HepG2 (cell line): ENCODE data around the gene NME2. TPM values are rescaled to one million over a fixed set of nuclear protein-coding genes. Genes with fewer than 3 reads are reported as not detected.

Source experiments
- ATF2 ChIP-seq: sonication (generic); formaldehyde crosslinking; IDR thresholded peaks from 2 replicates; pipeline ENCODE4 v1.4.0; 2020; ENCODE audit warnings: missing genetic modification reagents
- CHCHD3 ChIP-seq: sonication (generic); formaldehyde crosslinking; IDR thresholded peaks from 2 replicates; pipeline ENCODE4 v1.8.0; 2022; ENCODE audit warnings: mild to moderate bottlenecking, missing genetic modification reagents, moderate library complexity
- DPF2 ChIP-seq: sonication (generic); formaldehyde crosslinking; IDR thresholded peaks from 2 replicates; pipeline ENCODE4 v1.4.0; 2020; ENCODE audit warnings: mild to moderate bottlenecking, low read depth, missing genetic modification reagents, borderline replicate concordance
- ETV5 ChIP-seq: IDR thresholded peaks from 2 replicates; pipeline ENCODE4 v1.6.1; 2018; ENCODE audit warnings: missing biosample characterization, missing genetic modification reagents, inconsistent platforms, borderline replicate concordance
- HOXA3 ChIP-seq: sonication (generic); formaldehyde crosslinking; IDR thresholded peaks from 2 replicates; pipeline ENCODE4 v1.5.0; 2020; ENCODE audit warnings: missing genetic modification reagents
- KDM3A ChIP-seq: IDR thresholded peaks from 2 replicates; pipeline ENCODE4 v1.6.1; 2018; ENCODE audit warnings: low read depth, missing compliant biosample characterization
- KDM5A ChIP-seq: fragments of 200-600 bp; sonication (generic); IDR thresholded peaks from 2 replicates; pipeline ENCODE4 v1.7.0; 2018; ENCODE audit warnings: antibody characterized with exemption, mild to moderate bottlenecking, low read length, borderline replicate concordance
- KMT2A ChIP-seq: sonication (generic); formaldehyde crosslinking; IDR thresholded peaks from 2 replicates; pipeline ENCODE4 v1.4.0; 2020; ENCODE audit warnings: missing genetic modification reagents
- MAFF ChIP-seq: IDR thresholded peaks from 2 replicates; pipeline ENCODE4 v1.6.1; 2011; ENCODE audit warnings: low read depth, low read length, improper control_type of control experiment
- MYPOP ChIP-seq: sonication (generic); formaldehyde crosslinking; IDR thresholded peaks from 2 replicates; pipeline ENCODE4 v1.8.1; 2023; ENCODE audit warnings: mild to moderate bottlenecking, moderate library complexity, missing genetic modification reagents
- NFE2L2 ChIP-seq: fragments of 150-350 bp; IDR thresholded peaks from 2 replicates; pipeline ENCODE4 v1.6.1; 2014; ENCODE audit warnings: low read length
- PPARG ChIP-seq: conservative IDR thresholded peaks from 2 replicates; pipeline ENCODE4 v1.6.1; 2016; ENCODE audit warnings: missing biosample characterization, missing genetic modification reagents
- RFX5 ChIP-seq: IDR thresholded peaks from 2 replicates; pipeline ENCODE4 v1.6.1; 2011; ENCODE audit warnings: low read depth, low read length, improper control_type of control experiment
- SP4 ChIP-seq: sonication (generic); formaldehyde crosslinking; IDR thresholded peaks from 2 replicates; pipeline ENCODE4 v1.8.1; 2023; ENCODE audit warnings: mild to moderate bottlenecking, missing genetic modification reagents
- SPEN ChIP-seq: sonication (generic); formaldehyde crosslinking; IDR thresholded peaks from 2 replicates; pipeline ENCODE4 v1.5.1; 2020; ENCODE audit warnings: low read depth, mild to moderate bottlenecking, missing genetic modification reagents
- U2AF2 ChIP-seq: fragments of 200-400 bp; formaldehyde crosslinking; IDR thresholded peaks from 2 replicates; pipeline ENCODE4 v1.6.1; 2017; ENCODE audit warnings: low read depth, mild to moderate bottlenecking, low read length
- YY1 ChIP-seq: IDR thresholded peaks from 2 replicates; pipeline ENCODE4 v1.6.1; 2011; ENCODE audit warnings: low read length, low read depth, moderate library complexity, mild to moderate bottlenecking; ENCODE audit not compliant: insufficient read depth, insufficient replicate concordance
- ZFP82 ChIP-seq: sonication (generic); formaldehyde crosslinking; IDR thresholded peaks from 2 replicates; pipeline ENCODE4 v1.5.1; 2020; ENCODE audit warnings: mild to moderate bottlenecking, missing genetic modification reagents, borderline replicate concordance
- ZNF253 ChIP-seq: sonication (generic); formaldehyde crosslinking; IDR thresholded peaks from 2 replicates; pipeline ENCODE4 v1.8.0; 2022; ENCODE audit warnings: mild to moderate bottlenecking, missing genetic modification reagents, borderline replicate concordance
- ZNF468 ChIP-seq: sonication (generic); formaldehyde crosslinking; IDR thresholded peaks from 2 replicates; pipeline ENCODE4 v1.8.0; 2022; ENCODE audit warnings: mild to moderate bottlenecking, moderate library complexity, missing genetic modification reagents
- ZNF550 ChIP-seq: sonication (generic); formaldehyde crosslinking; IDR thresholded peaks from 2 replicates; pipeline ENCODE4 v1.4.0; 2020; ENCODE audit warnings: mild to moderate bottlenecking, missing genetic modification reagents, borderline replicate concordance
- ZNF567 ChIP-seq: sonication (generic); formaldehyde crosslinking; IDR thresholded peaks from 2 replicates; pipeline ENCODE4 v1.8.1; 2023; ENCODE audit warnings: mild to moderate bottlenecking, missing genetic modification reagents, borderline replicate concordance
- ZNF597 ChIP-seq: sonication (generic); formaldehyde crosslinking; IDR thresholded peaks from 2 replicates; pipeline ENCODE4 v1.5.0; 2020; ENCODE audit warnings: missing genetic modification reagents
- ZNF781 ChIP-seq: sonication (generic); formaldehyde crosslinking; IDR thresholded peaks from 2 replicates; pipeline ENCODE4 v1.5.1; 2020; ENCODE audit warnings: borderline replicate concordance, mild to moderate bottlenecking, missing genetic modification reagents; ENCODE audit errors: not compliant biosample characterization
- ZNF788 ChIP-seq: sonication (generic); formaldehyde crosslinking; IDR thresholded peaks from 2 replicates; pipeline ENCODE4 v1.5.0; 2020; ENCODE audit warnings: mild to moderate bottlenecking, missing genetic modification reagents, borderline replicate concordance
- ZSCAN21 ChIP-seq: sonication (generic); formaldehyde crosslinking; IDR thresholded peaks from 2 replicates; pipeline ENCODE4 v1.8.0; 2022; ENCODE audit warnings: mild to moderate bottlenecking, missing genetic modification reagents, moderate library complexity, borderline replicate concordance
- polyA plus RNA-seq, 8 experiments: library from polyadenylated mRNA; depleted of rRNA in 3 of 8; stranded (reverse) in 7 of 8; unstranded in 1 of 8; fragments of >200 nt; fragmentation: Illumina TruSeq in 4 of 8; extraction: Trizol in 4 of 8; gene quantifications; 2 replicates each; pipeline versions ENCODE4 v1.2.1 to v1.2.3, GENCODE V29; 2011 to 2016; ENCODE audit warnings: low read depth in 4 of 8, missing spikeins in 1 of 8, mixed read lengths in 1 of 8; ENCODE audit not compliant: insufficient read depth in 1 of 8
- total RNA-seq, 5 experiments: library from RNA; depleted of rRNA; stranded (reverse); fragments of >200 nt; fragmentation: Illumina TruSeq; extraction: Trizol; gene quantifications; 2 replicates each; pipeline ENCODE4 v1.2.3, GENCODE V29; 2016; ENCODE audit warnings: low read depth in 1 of 5

Gene NME2
- total and polyA plus RNA-seq, 2 of the 13 experiments (the other 11 are each of a cell fraction or from before 2014, with no cell fraction given): 790 to 1,213 TPM

- TF ChIP-seq ZNF550 (CRISPR knock-in tag) (0 out of 2 replicates have a peak, but pooled peaks have one; percentile 49), RFX5 (peak; percentile 56; the same call in 1 of the 2 replicates), ZNF468 (CRISPR knock-in tag) (peak; percentile 17; the same call in 1 of the 2 replicates), KDM3A (CRISPR knock-in tag) (no peak), DPF2 (CRISPR knock-in tag) (no peak), MAFF (no peak), MYPOP (0 out of 2 replicates have a peak, but pooled peaks have one; percentile 8), PPARG (CRISPR knock-in tag) (no peak), SPEN (CRISPR knock-in tag) (peak; percentile 55), ZSCAN21 (peak; percentile 74), ZNF253 (CRISPR knock-in tag) (no peak), KMT2A (CRISPR knock-in tag) (no peak), ZNF788 (CRISPR knock-in tag) (no peak; the same call in 1 of the 2 replicates), ZNF567 (CRISPR knock-in tag) (0 out of 2 replicates have a peak, but pooled peaks have one; percentile 38), SP4 (CRISPR knock-in tag) (peak; percentile 74), U2AF2 (no peak), ZFP82 (CRISPR knock-in tag) (no peak), ZNF597 (no peak), CHCHD3 (no peak), ZNF781 (no peak), HOXA3 (peak; percentile 96), YY1 (peak; percentile 80), ATF2 (CRISPR knock-in tag) (peak; percentile 48; the same call in 1 of the 2 replicates), KDM5A (peak; percentile 74; the same call in 1 of the 2 replicates), ETV5 (peak; percentile 25; the same call in 1 of the 2 replicates), NFE2L2 (0 out of 2 replicates have a peak, but pooled peaks have one; percentile 14)
Measured at GRCh38 chr17:51120739-51121619, 45.2 kb upstream of the NME2 start, which contains the start of gene SPAG9 (continued).
